Testis (tissue), 3 donors: ENCODE measurements around the gene STAT4. TPM values are rescaled to one million over a fixed set of nuclear protein-coding genes. Genes with fewer than 3 reads are reported as not detected.

Experiments
- DNase-seq: peaks from one replicate; pipeline ENCODE4 v3.0.0-alpha.2; 2019
- H3K27ac ChIP-seq, 2 donors: fragments of 200-600 bp; sonication (generic); one replicate each; pipeline ENCODE4 v1.5.1; 2019
- H3K27me3 ChIP-seq: fragments of 200-600 bp; sonication (generic); one replicate; pipeline ENCODE4 v1.5.1; 2019
- H3K36me3 ChIP-seq: fragments of 200-600 bp; sonication (generic); one replicate; pipeline ENCODE4 v1.5.1; 2017; ENCODE audit warnings: low read depth; ENCODE audit errors: missing control alignments
- H3K4me1 ChIP-seq: fragments of 200-600 bp; sonication (generic); one replicate; pipeline ENCODE4 v1.5.1; 2019
- H3K4me3 ChIP-seq, 2 donors: fragments of 200-600 bp; sonication (generic); one replicate each; pipeline ENCODE4 v1.5.1; 2017 to 2019
- H3K9me3 ChIP-seq: fragments of 200-600 bp; sonication (generic); one replicate; pipeline ENCODE4 v1.5.1; 2017
- POLR2A ChIP-seq: fragments of 450-650 bp; IDR thresholded peaks from one replicate; pipeline ENCODE4 v1.6.1; 2017; ENCODE audit warnings: antibody characterized with exemption, mild to moderate bottlenecking, moderate library complexity
- WGBS, 2 donors: methylation state at CpG; one replicate each; pipeline ENCODE4 v1.1.5; 2018; 5-methylcytosine and 5-hydroxymethylcytosine counted together
- intact Hi-C: fragments of 100-400 bp; cut with DNase I; formaldehyde crosslinking; loops from one replicate; pipeline ENCODE4 v1.15.1; 2023; ENCODE audit warnings: low total_unique reads
- polyA plus RNA-seq: library from polyadenylated mRNA; stranded (reverse); fragments of 350-450 nt; fragmentation: Illumina TruSeq; extraction: RNeasy Lipid Tissue Mini Kit (QIAGEN cat#74804); gene quantifications from one replicate; pipeline ENCODE4 v1.2.3, GENCODE V29; 2014; ENCODE audit warnings: low read depth, low replicate concordance; ENCODE audit not compliant: insufficient read depth
- total RNA-seq, 2 donors: library from RNA; depleted of rRNA; stranded (reverse); fragments of >200 nt; gene quantifications; one replicate each; pipeline ENCODE4 v1.2.3, GENCODE V29; 2016
- TF ChIP-seq, protein P1 (sequence below), 3 experiments: fragments of 450-650 bp in 2 of 3; fragments of 200-600 bp in 1 of 3; sonication (generic) in 1 of 3; IDR thresholded peaks; one replicate each; pipeline ENCODE4 v1.5.1; 2016 to 2019; ENCODE audit warnings: antibody characterized with exemption in 3 of 3, mild to moderate bottlenecking in 2 of 3, moderate library complexity in 1 of 3

Gene STAT4
- total and polyA plus RNA-seq, 3 donors from 2014 or later, result 23.0 to 59.4 (median 36.4) TPM

DNA sequence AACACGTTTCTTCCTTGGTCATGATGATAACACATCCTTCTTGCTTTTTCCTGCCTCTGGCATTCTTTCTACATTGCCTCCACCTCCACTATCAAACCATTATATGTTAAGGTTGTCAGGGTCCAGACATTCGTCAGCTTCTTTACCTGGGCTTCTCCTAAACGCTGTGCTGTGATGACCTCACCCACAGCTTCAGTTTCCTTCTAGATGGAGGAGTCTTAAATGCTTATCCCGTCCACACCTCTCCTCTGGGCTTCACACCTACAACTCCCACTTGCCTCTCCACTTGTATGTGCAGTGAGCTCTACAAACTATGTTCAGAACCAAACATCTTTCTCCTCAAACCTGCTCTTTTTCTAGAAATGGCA is 136.2 kb downstream of the STAT4 start:
- no peaks in the 10 kb centered on the region for H3K27me3 ChIP-seq
- 35 to 41% methylated on average over 4 of the region's 4 CpGs for WGBS, 2 donors
- no peaks in the 10 kb centered on the region for H3K36me3 ChIP-seq
- no peaks in the 10 kb centered on the region for H3K9me3 ChIP-seq
- H3K27ac ChIP-seq, result peak overlapping the region; percentile 51 to 93
- DNase-seq, result no peak
- peak overlapping the region; percentile 84 to 90 for H3K4me3 ChIP-seq
- TF ChIP-seq, protein P1, sequence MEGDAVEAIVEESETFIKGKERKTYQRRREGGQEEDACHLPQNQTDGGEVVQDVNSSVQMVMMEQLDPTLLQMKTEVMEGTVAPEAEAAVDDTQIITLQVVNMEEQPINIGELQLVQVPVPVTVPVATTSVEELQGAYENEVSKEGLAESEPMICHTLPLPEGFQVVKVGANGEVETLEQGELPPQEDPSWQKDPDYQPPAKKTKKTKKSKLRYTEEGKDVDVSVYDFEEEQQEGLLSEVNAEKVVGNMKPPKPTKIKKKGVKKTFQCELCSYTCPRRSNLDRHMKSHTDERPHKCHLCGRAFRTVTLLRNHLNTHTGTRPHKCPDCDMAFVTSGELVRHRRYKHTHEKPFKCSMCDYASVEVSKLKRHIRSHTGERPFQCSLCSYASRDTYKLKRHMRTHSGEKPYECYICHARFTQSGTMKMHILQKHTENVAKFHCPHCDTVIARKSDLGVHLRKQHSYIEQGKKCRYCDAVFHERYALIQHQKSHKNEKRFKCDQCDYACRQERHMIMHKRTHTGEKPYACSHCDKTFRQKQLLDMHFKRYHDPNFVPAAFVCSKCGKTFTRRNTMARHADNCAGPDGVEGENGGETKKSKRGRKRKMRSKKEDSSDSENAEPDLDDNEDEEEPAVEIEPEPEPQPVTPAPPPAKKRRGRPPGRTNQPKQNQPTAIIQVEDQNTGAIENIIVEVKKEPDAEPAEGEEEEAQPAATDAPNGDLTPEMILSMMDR (IDR thresholded peaks at IDR 0.05), result no peak
- TF ChIP-seq POLR2A, result no peak
- peaks cover 13% of the 10 kb centered on the region for H3K4me1 ChIP-seq
- intact Hi-C loops, result no loop called here

DNA sequence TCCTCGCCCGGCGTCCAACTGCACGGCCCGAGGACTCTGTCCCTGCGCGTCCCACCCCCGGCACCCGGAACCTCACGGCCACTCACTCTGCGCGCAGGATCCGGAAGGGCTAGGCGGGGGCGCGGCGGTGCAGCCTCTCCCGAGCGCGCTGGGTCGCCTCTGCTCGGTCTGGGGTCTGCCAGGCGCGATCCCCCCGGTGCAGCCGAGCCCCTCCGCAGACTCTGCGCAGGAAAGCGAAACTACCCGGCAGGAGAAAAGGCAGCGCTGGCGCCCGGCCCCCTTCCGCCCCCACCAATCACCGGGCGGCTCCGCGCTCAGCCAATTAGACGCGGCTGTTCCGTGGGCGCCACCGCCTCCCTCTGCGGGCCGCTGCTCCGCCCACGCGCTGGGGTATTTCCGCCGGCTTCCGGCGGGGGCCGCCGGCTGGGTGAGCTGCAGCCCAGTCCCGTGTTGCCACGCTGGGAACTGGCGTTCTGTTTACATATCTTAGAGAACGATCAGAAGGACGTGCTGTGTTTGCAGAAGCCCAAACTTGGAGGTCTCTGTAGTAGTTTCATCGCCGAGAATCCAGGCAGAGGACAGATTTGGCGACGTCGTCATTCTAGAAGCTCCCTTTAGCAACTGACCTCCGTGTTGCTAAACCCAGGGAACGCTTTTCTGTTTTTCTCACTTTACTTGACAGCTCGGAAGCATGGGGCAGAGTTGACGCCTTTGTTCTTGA is 136.7 kb downstream of the STAT4 start, which contains the start of gene STAT1:
Gene STAT1 (minus strand): TSS at position 240 of the 721 bp plus-strand sequence. CDS start 4,168 bp downstream, outside the sequence.
- TF ChIP-seq, protein P1 (IDR thresholded peaks at IDR 0.05), result peak in 1 of 3 experiments; percentile 29
- TF ChIP-seq POLR2A, result peak; percentile 47
- peaks cover 13% of the 10 kb centered on the region for H3K4me1 ChIP-seq
- no peaks in the 10 kb centered on the region for H3K36me3 ChIP-seq
- no peaks in the 10 kb centered on the region for H3K9me3 ChIP-seq
- peak within 1 kb of the TSS; percentile 51 to 93 for H3K27ac ChIP-seq
- DNase-seq, result peak; percentile 94
- H3K27me3 ChIP-seq, result no peaks in the 10 kb centered on the region
- 0 to 1% methylated on average over 17 to 65 of the region's 68 CpGs for WGBS, 2 donors
- intact Hi-C loops, result no loop called here
- H3K4me3 ChIP-seq, result peak within 1 kb of the TSS; percentile 84 to 90

DNA sequence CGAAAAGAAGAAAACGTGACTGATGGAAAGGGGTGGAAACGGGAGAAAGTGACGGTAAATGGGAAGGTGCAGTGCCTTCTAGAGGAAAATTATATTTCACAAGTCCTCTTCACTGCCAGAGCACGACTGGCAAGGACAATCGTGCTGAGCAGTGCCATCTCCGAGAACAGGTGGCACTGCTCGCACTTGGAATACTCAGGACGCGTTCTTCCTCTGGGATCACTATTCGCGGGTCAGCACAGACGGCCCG is 137.2 kb downstream of the STAT4 start:
- Histone ChIP-seq H3K4me3 (peak overlapping the region; percentile 84 to 90), H3K27me3 (no peaks in the 10 kb centered on the region), H3K27ac (peak overlapping the region; percentile 51 to 93), H3K36me3 (no peaks in the 10 kb centered on the region), H3K9me3 (no peaks in the 10 kb centered on the region), H3K4me1 (peaks cover 13% of the 10 kb centered on the region)
- intact Hi-C loops, result no loop called here
- 0 to 1% methylated on average over 14 of the region's 14 CpGs for WGBS, 2 donors
- DNase-seq, result no peak
- TF ChIP-seq POLR2A, result no peak
- TF ChIP-seq, protein P1 (IDR thresholded peaks at IDR 0.05), result no peak

DNA sequence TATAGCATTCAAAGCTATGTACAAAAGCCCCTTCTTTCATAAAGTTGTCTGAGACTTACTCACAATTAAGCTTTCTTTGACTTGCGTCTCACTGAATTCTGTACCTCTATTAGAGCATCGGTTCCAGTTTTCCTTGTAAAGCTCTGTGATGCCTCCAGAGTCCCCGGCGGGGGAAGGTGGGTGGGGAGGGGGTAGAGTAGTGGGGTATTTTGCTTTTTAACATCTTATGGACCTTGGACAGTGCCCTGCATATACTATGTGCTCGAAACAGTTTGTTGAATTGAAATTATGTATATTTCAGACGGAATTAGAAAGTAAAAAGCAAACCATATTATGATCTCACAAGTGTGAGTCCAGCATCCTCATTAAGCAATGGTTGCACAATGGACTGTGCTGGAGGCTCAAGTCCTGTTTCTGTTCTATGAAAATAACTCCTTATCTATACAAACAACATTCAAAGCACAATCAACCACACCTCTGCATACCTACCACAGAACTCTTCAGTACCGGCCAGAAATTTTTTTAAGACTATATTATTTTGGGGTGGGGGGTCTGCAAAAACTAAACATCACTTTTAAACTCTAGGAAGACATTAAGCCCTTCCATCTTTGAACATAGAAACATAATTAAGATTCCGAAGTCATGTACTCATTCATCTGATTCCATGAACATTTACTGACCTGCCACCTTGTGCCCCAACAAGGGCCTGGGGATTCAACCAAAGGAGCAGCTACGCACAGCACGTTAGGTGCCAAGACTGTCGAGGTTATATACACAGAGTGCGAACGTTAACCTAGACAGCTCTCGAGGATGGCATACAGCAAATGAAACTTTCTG is 137.7 kb downstream of the STAT4 start:
- Histone ChIP-seq H3K4me3 (peak overlapping the region; percentile 84 to 90), H3K9me3 (no peaks in the 10 kb centered on the region), H3K36me3 (no peaks in the 10 kb centered on the region), H3K4me1 (peaks cover 13% of the 10 kb centered on the region), H3K27ac (peak overlapping the region; percentile 51 to 93), H3K27me3 (no peaks in the 10 kb centered on the region)
- DNase-seq, result no peak
- intact Hi-C loops, result no loop called here
- TF ChIP-seq, protein P1 (IDR thresholded peaks at IDR 0.05), result no peak
- TF ChIP-seq POLR2A, result no peak
- WGBS, 2 donors, result 25 to 30% methylated on average over 14 of the region's 14 CpGs
